Sigmoid colon (tissue), 4 donors: ENCODE results near the gene CCNY.

ENCODE experiments used
- POLR2AphosphoS5 ChIP-seq, 4 donors: sonication (generic); formaldehyde crosslinking; IDR thresholded peaks; one replicate each; pipeline ENCODE4 v1.6.1; 2017; ENCODE audit warnings: antibody characterized with exemption in 4 of 4
- TF ChIP-seq, protein P1 (sequence below), 4 experiments: fragments of 450-650 bp in 3 of 4; fragments of 200-600 bp in 1 of 4; IDR thresholded peaks; one replicate each; pipeline ENCODE4 v1.5.1; 2016 to 2019; ENCODE audit warnings: antibody characterized with exemption in 4 of 4, mild to moderate bottlenecking in 3 of 4, moderate library complexity in 2 of 4

DNA sequence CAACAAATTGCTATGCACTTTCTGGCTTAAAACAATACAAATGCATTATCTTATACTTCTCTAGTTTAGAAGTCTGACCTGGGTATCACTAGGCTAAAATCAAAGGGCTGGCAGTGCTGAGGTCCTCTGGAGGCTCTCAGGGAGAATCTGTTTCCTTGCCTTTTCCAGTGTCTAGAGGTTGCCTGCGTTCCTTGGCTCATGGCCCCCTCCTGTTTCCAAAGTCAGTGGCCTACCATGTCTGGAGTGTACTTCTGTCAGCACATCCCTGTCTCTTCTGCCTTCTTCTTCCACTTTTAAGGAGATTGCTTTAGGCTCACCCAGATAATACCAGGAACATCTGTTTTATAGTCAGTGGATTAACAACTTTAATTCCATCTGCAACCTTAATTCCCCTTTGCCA lies 52.4 kb downstream of the CCNY start:
- TF ChIP-seq, protein P1, sequence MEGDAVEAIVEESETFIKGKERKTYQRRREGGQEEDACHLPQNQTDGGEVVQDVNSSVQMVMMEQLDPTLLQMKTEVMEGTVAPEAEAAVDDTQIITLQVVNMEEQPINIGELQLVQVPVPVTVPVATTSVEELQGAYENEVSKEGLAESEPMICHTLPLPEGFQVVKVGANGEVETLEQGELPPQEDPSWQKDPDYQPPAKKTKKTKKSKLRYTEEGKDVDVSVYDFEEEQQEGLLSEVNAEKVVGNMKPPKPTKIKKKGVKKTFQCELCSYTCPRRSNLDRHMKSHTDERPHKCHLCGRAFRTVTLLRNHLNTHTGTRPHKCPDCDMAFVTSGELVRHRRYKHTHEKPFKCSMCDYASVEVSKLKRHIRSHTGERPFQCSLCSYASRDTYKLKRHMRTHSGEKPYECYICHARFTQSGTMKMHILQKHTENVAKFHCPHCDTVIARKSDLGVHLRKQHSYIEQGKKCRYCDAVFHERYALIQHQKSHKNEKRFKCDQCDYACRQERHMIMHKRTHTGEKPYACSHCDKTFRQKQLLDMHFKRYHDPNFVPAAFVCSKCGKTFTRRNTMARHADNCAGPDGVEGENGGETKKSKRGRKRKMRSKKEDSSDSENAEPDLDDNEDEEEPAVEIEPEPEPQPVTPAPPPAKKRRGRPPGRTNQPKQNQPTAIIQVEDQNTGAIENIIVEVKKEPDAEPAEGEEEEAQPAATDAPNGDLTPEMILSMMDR (IDR thresholded peaks at IDR 0.05): no peak
- no peak for TF ChIP-seq POLR2AphosphoS5 (IDR thresholded peaks at IDR 0.05)
